Endothelial cell of umbilical vein (primary cell): Measurements from ENCODE around the gene CUBN. TPM values are rescaled to one million over a fixed set of nuclear protein-coding genes. Genes with fewer than 3 reads are reported as not detected.

Experiments used
- BruUV-seq: library from RNA; stranded (reverse); fragments of 400-500 nt; replicated peaks from 2 replicates; lab custom pipeline; 2021; lab: Mats Ljungman, UMichigan
- CTCF ChIA-PET: fragments of 300-600, 350-600 bp; sonication (Branson Sonifier 250); formaldehyde crosslinking; loops from one replicate; lab custom pipeline; 2021; ENCODE audit warnings: antibody characterized with exemption, inconsistent platforms; lab: Charles Lee
- POLR2A ChIA-PET: fragments of 300-600, 350-600 bp; sonication (Branson Sonifier 250); formaldehyde crosslinking; loops from one replicate; lab custom pipeline; 2021; ENCODE audit warnings: antibody characterized with exemption, inconsistent platforms; lab: Charles Lee
- DNase-seq: peaks from one replicate; pipeline ENCODE4 v3.0.0-alpha.2; 2011; ENCODE audit warnings: low read depth, low spot score
- FAIRE-seq: peaks from 2 replicates; lab custom pipeline; 2011; peaks lifted over from hg19 to GRCh38; lab: Jason Lieb, UNC
- H2AFZ ChIP-seq: 2 replicates; pipeline ENCODE4 v1.6.0; 2012; ENCODE audit warnings: low read depth, low read length, control low read depth, inconsistent platforms
- H3K27ac ChIP-seq: 2 replicates; pipeline ENCODE4 v1.5.1; 2011; ENCODE audit warnings: low read depth, mild to moderate bottlenecking, control low read depth, low read length, moderate library complexity; ENCODE audit not compliant: insufficient read depth
- H3K27me3 ChIP-seq, 2 experiments: 2 replicates each; pipeline versions ENCODE4 v1.6.0 to v1.6.1; 2011; ENCODE audit warnings: low read length in 2 of 2, mixed read lengths in 1 of 2; ENCODE audit not compliant: control insufficient read depth in 2 of 2, insufficient read depth in 2 of 2
- H3K36me3 ChIP-seq, 2 experiments: 2 replicates in 1 of 2; 3 replicates in 1 of 2; pipeline ENCODE4 v1.5.1; 2011; ENCODE audit warnings: low read length in 2 of 2, mild to moderate bottlenecking in 1 of 2, moderate library complexity in 1 of 2; ENCODE audit not compliant: control insufficient read depth in 2 of 2, insufficient read depth in 2 of 2; ENCODE audit errors: extremely low read depth in 1 of 2
- H3K4me1 ChIP-seq: 3 replicates; pipeline ENCODE4 v1.5.1; 2011; ENCODE audit warnings: mild to moderate bottlenecking, low read length; ENCODE audit not compliant: control insufficient read depth, insufficient read depth; ENCODE audit errors: extremely low read depth
- H3K4me2 ChIP-seq: 2 replicates; pipeline ENCODE4 v1.6.1; 2011; ENCODE audit warnings: low read length, control low read depth, mixed read lengths; ENCODE audit not compliant: insufficient read depth
- H3K4me3 ChIP-seq, 3 experiments: fragments of 200-600 bp in 1 of 3; sonication (generic), shearing (Covaris generic) in 1 of 3; replicated peaks in 1 of 3; 2 replicates each; pipeline ENCODE4 v1.5.1; 2011 to 2016; ENCODE audit warnings: control low read depth in 3 of 3, low read length in 3 of 3, mild to moderate bottlenecking in 2 of 3, inconsistent platforms in 1 of 3, low read depth in 1 of 3, moderate library complexity in 1 of 3; ENCODE audit not compliant: insufficient read depth in 1 of 3
- H3K79me2 ChIP-seq: 2 replicates; pipeline ENCODE4 v1.6.0; 2012; ENCODE audit warnings: low read length, inconsistent platforms; ENCODE audit not compliant: control insufficient read depth, insufficient read depth
- H3K9ac ChIP-seq: replicated peaks from 2 replicates; pipeline ENCODE3; 2011; ENCODE audit warnings: low read length, control low read depth; ENCODE audit not compliant: insufficient read depth; ENCODE audit errors: extremely low read depth
- H3K9me1 ChIP-seq: replicated peaks from 3 replicates; pipeline ENCODE4 v1.6.0; 2011; ENCODE audit warnings: mild to moderate bottlenecking, low read length; ENCODE audit not compliant: control insufficient read depth, insufficient read depth; ENCODE audit errors: extremely low read depth
- H3K9me3 ChIP-seq: replicated peaks from 2 replicates; pipeline ENCODE4 v1.5.1; 2012; ENCODE audit warnings: low read length, inconsistent platforms; ENCODE audit not compliant: control insufficient read depth, insufficient read depth
- H4K20me1 ChIP-seq: replicated peaks from 2 replicates; pipeline ENCODE3; 2011; ENCODE audit warnings: mild to moderate bottlenecking, low read length; ENCODE audit not compliant: control insufficient read depth, insufficient read depth; ENCODE audit errors: extremely low read depth
- CTCF ChIP-seq, 2 donors: IDR thresholded peaks; 1 replicate in 1 of 2; 2 replicates in 1 of 2; pipeline ENCODE4 v1.5.1; 2011; ENCODE audit warnings: low read length in 2 of 2, mild to moderate bottlenecking in 2 of 2, moderate library complexity in 2 of 2, control low read depth in 1 of 2, inconsistent platforms in 1 of 2, low read depth in 1 of 2; ENCODE audit not compliant: insufficient read depth in 1 of 2; ENCODE audit errors: extremely low read depth in 1 of 2
- EZH2 ChIP-seq: IDR thresholded peaks from 2 replicates; pipeline ENCODE4 v1.6.1; 2012; ENCODE audit warnings: borderline replicate concordance, low read depth, mild to moderate bottlenecking, moderate library complexity, low read length, inconsistent platforms; ENCODE audit not compliant: severe bottlenecking
- FOS ChIP-seq: IDR thresholded peaks from 2 replicates; pipeline ENCODE4 v1.6.1; 2011; ENCODE audit warnings: mild to moderate bottlenecking, low read length, moderate library complexity, borderline replicate concordance; ENCODE audit not compliant: insufficient read depth
- GATA2 ChIP-seq: IDR thresholded peaks from 2 replicates; pipeline ENCODE4 v1.7.0; 2011; ENCODE audit warnings: low read depth, mild to moderate bottlenecking, moderate library complexity, mixed read lengths, low read length; ENCODE audit not compliant: insufficient read length, insufficient read depth
- JUN ChIP-seq: IDR thresholded peaks from 2 replicates; pipeline ENCODE4 v1.6.1; 2011; ENCODE audit warnings: borderline replicate concordance, low read depth; ENCODE audit not compliant: insufficient read length, insufficient read depth
- MAX ChIP-seq: IDR thresholded peaks from 2 replicates; pipeline ENCODE4 v1.6.1; 2011; ENCODE audit not compliant: insufficient read depth, insufficient read length
- MYC ChIP-seq: IDR thresholded peaks from one replicate; pipeline ENCODE4 v1.6.1; 2011; ENCODE audit warnings: mild to moderate bottlenecking, low read depth, low read length
- POLR2A ChIP-seq: IDR thresholded peaks from 2 replicates; pipeline ENCODE4 v1.6.1; 2012; ENCODE audit warnings: low read depth, mild to moderate bottlenecking, control low read depth, low read length
- POLR2AphosphoS5 ChIP-seq: IDR thresholded peaks from 2 replicates; pipeline ENCODE4 v1.6.1; 2012; ENCODE audit warnings: low read depth, mild to moderate bottlenecking, control low read depth, low read length, moderate library complexity; ENCODE audit not compliant: insufficient read depth
- dilution Hi-C: fragments of 300-500 bp; cut with MboI; formaldehyde crosslinking; loops from one replicate; pipeline ENCODE4 v1.15.0; 2019; ENCODE audit warnings: low sequenced_read_pairs; ENCODE audit not compliant: extremely low pct_ligation_motif_present
- intact Hi-C: fragments of 100-400 bp; cut with micrococcal nuclease; formaldehyde crosslinking; loops from one replicate; pipeline ENCODE4 v1.10.0; 2022
- polyA plus RNA-seq, 4 experiments: library from polyadenylated mRNA; depleted of rRNA in 3 of 4; stranded (reverse) in 3 of 4; unstranded in 1 of 4; fragments of >200 nt; gene quantifications; 2 replicates each; pipeline versions ENCODE4 v1.2.1 to v1.2.3, GENCODE V29; 2011 to 2012; ENCODE audit warnings: missing spikeins in 1 of 4
- total RNA-seq: library from RNA; stranded (reverse); gene quantifications from 2 replicates; pipeline ENCODE4 v1.2.3, GENCODE V29; 2021

The CUBN gene
- total and polyA plus RNA-seq, 2 donors (not counting 3 experiments of a cell fraction or from before 2014, with no cell fraction given): 2.7 to 4.6 TPM

GRCh38 chr10:17145239-17145638, 15.6 kb upstream of the CUBN start:
- FAIRE-seq: no peak
- Histone ChIP-seq H4K20me1 (no peaks in the 10 kb centered on the region), H2AFZ (no peak overlapping the region), H3K9ac (no peak overlapping the region), H3K9me1 (no peaks in the 10 kb centered on the region), H3K36me3 (no peaks in the 10 kb centered on the region), H3K4me2 (no peak overlapping the region), H3K4me3 (no peak overlapping the region), H3K9me3 (no peaks in the 10 kb centered on the region), H3K4me1 (no peaks in the 10 kb centered on the region), H3K27ac (no peak overlapping the region), H3K27me3 (no peaks in the 10 kb centered on the region), H3K79me2 (no peaks in the 10 kb centered on the region)
- dilution Hi-C loops (no loop called here), intact Hi-C loops (no loop called here)
- CTCF ChIA-PET: interaction anchor here (1.8 to 2.9 kb wide), 2 partner anchors 13 to 22 kb away, joined by 4 to 8 read pairs; no protein-coding TSS in a partner anchor
- no TSS peak for BruUV-seq
- POLR2A ChIA-PET: no interaction called here
- DNase-seq: no peak
- no peak for TF ChIP-seq CTCF (IDR thresholded peaks at IDR 0.05; ENCODE audit: extremely low read depth in 1 of 2, insufficient read depth in 1 of 2, low read depth in 1 of 2, low read length in 2 of 2)
- no peak for TF ChIP-seq MYC
- TF ChIP-seq JUN: no peak
- no peak for TF ChIP-seq EZH2
- no peak for TF ChIP-seq FOS
- TF ChIP-seq POLR2A: no peak
- no peak for TF ChIP-seq POLR2AphosphoS5
- TF ChIP-seq MAX: no peak
- TF ChIP-seq GATA2: no peak
